ENCODE measurements around the gene ALOX5AP. TPM values are rescaled to one million over a fixed set of nuclear protein-coding genes. Genes with fewer than 3 reads are reported as not detected.
A peak's percentile ranks its signal among the peaks of the same experiment; 100 is the strongest.

The ALOX5AP gene
- polyA plus RNA-seq, 2 of the 4 experiments (the other 2 are of a cell fraction) = 2.3 to 2.8 TPM

GRCh38 chr13:30687601-30688000, 47.7 kb upstream of the ALOX5AP start:
- FAIRE-seq (no peak), ATAC-seq (no peak), DNase-seq (ENCODE audit: low read depth in 1 of 2, low spot score in 1 of 2) (no peak)
- no peak overlapping the region for H3K4me3 ChIP-seq
- ChIA-PET POLR2A (no interaction called here), CTCF (interaction anchor here (1.6 to 1.7 kb wide), 2 partner anchors 12 to 65 kb away, joined by 4 read pairs; no protein-coding TSS in a partner anchor)
- TF ChIP-seq ZFP36 (IDR thresholded peaks at IDR 0.05; ENCODE audit: borderline replicate concordance, partially characterized antibody) = no peak
- TF ChIP-seq PBX3 (IDR thresholded peaks at IDR 0.05) = no peak
- TF ChIP-seq MYC (IDR thresholded peaks at IDR 0.05; ENCODE audit: borderline replicate concordance, low read length) = no peak
- TF ChIP-seq CHD4 (IDR thresholded peaks at IDR 0.05; ENCODE audit: borderline replicate concordance) = no peak
- no peak for TF ChIP-seq POLR2AphosphoS2 (conservative IDR thresholded peaks at IDR 0.05; ENCODE audit: low read length)
- TF ChIP-seq FOSB (CRISPR knock-in tag; IDR thresholded peaks at IDR 0.05) = no peak
- no peak for TF ChIP-seq ZC3H11A (IDR thresholded peaks at IDR 0.05)
- no peak for TF ChIP-seq PHF8 (IDR thresholded peaks at IDR 0.05; ENCODE audit: borderline replicate concordance, low read depth)
- TF ChIP-seq RNF2 (IDR thresholded peaks at IDR 0.05; ENCODE audit: borderline replicate concordance, low read depth) = no peak
- TF ChIP-seq JUNB (IDR thresholded peaks at IDR 0.05) = no peak
- TF ChIP-seq, protein P1, sequence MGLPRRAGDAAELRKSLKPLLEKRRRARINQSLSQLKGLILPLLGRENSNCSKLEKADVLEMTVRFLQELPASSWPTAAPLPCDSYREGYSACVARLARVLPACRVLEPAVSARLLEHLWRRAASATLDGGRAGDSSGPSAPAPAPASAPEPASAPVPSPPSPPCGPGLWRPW (IDR thresholded peaks at IDR 0.05) = no peak
- TF ChIP-seq, protein P2, sequence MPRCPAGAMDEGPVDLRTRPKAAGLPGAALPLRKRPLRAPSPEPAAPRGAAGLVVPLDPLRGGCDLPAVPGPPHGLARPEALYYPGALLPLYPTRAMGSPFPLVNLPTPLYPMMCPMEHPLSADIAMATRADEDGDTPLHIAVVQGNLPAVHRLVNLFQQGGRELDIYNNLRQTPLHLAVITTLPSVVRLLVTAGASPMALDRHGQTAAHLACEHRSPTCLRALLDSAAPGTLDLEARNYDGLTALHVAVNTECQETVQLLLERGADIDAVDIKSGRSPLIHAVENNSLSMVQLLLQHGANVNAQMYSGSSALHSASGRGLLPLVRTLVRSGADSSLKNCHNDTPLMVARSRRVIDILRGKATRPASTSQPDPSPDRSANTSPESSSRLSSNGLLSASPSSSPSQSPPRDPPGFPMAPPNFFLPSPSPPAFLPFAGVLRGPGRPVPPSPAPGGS (IDR thresholded peaks at IDR 0.05) = no peak
- TF ChIP-seq RAD21 (conservative IDR thresholded peaks at IDR 0.05 in 1 of 2, IDR thresholded peaks at IDR 0.05 in 1 of 2) = no peak
- TF ChIP-seq REST (IDR thresholded peaks at IDR 0.05) = no peak
- no peak for TF ChIP-seq CBX2 (IDR thresholded peaks at IDR 0.05; ENCODE audit: borderline replicate concordance, low read depth)
- no peak for TF ChIP-seq MAZ (IDR thresholded peaks at IDR 0.05; ENCODE audit: borderline replicate concordance, low read depth, low read length)
- TF ChIP-seq FOXS1 (CRISPR knock-in tag; IDR thresholded peaks at IDR 0.05) = no peak
- no peak for TF ChIP-seq RFX5 (IDR thresholded peaks at IDR 0.05)
- peaks cover 12% of the 10 kb centered on the region for H3K4me1 ChIP-seq
- no peak overlapping the region; a peak in 1 of 6 replicates for H3K27ac ChIP-seq
- H3K9me3 ChIP-seq = no peaks in the 10 kb centered on the region
- H3K4me2 ChIP-seq = no peak overlapping the region
- 65% methylated on average over 3 of the region's 3 CpGs for WGBS (ENCODE audit: missing lambda C conversion rate)

DNA sequence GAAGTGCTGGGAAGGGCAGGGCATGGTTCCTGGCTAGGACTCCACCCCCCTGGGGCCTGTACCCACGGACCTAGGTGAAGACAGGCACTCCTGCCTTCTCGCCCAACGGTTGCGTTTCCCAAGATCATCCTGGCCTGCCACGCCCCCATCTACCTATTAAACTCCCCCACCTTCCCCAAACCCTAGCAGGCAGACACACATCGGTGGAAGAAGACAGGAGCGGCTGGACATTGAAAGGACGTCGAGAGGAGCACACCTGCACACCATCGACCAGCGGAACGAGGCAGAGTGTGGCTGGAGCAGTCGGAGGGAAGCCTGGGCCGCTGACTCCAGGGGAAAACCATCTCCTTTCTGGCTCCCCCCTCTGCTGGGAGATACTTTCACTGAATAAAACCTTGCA, 45.6 kb upstream of the ALOX5AP start:
- H3K4me3 ChIP-seq = no peak overlapping the region; the same call in 2 of the 3 replicates
- ATAC-seq (peak in 1 of 2 experiments; percentile 36; a peak in 1 of 6 replicates), FAIRE-seq (no peak), DNase-seq (ENCODE audit: low read depth in 1 of 2, low spot score in 1 of 2) (no peak)
- CTCF ChIA-PET = interaction anchor here (1.1 kb wide), 1 partner anchor 14 kb away, joined by 3 read pairs; no protein-coding TSS in a partner anchor
- H3K4me1 ChIP-seq = peaks cover 12% of the 10 kb centered on the region
- 88% methylated on average over 14 of the region's 14 CpGs for WGBS (ENCODE audit: missing lambda C conversion rate)
- H3K4me2 ChIP-seq = peak overlapping the region; percentile 83
- POLR2A ChIA-PET = interaction anchor here (0.6 to 1.2 kb wide), 4 partner anchors 50 to 103 kb away, joined by 3 to 7 read pairs (median 4); partner anchors contain the start of gene USPL1
- no peaks in the 10 kb centered on the region for H3K9me3 ChIP-seq
- peak overlapping the region; percentile 80 to 91; a peak in 5 of 6 replicates for H3K27ac ChIP-seq
- TF ChIP-seq NPAS2 (CRISPR knock-in tag; IDR thresholded peaks at IDR 0.05; ENCODE audit: borderline replicate concordance) (no peak), USF2 (IDR thresholded peaks at IDR 0.05) (no peak), NFE2L2 (conservative IDR thresholded peaks at IDR 0.05; ENCODE audit: low read length) (no peak), RFX5 (IDR thresholded peaks at IDR 0.05) (no peak), NR3C1 (IDR thresholded peaks at IDR 0.05) (no peak), HOXB13 (CRISPR knock-in tag; IDR thresholded peaks at IDR 0.05; ENCODE audit: low read depth) (no peak), HDAC2 (IDR thresholded peaks at IDR 0.05) (no peak), EHMT2 (IDR thresholded peaks at IDR 0.05; ENCODE audit: low read depth) (no peak), KDM5A (IDR thresholded peaks at IDR 0.05) (no peak)
- TF ChIP-seq, protein P3, sequence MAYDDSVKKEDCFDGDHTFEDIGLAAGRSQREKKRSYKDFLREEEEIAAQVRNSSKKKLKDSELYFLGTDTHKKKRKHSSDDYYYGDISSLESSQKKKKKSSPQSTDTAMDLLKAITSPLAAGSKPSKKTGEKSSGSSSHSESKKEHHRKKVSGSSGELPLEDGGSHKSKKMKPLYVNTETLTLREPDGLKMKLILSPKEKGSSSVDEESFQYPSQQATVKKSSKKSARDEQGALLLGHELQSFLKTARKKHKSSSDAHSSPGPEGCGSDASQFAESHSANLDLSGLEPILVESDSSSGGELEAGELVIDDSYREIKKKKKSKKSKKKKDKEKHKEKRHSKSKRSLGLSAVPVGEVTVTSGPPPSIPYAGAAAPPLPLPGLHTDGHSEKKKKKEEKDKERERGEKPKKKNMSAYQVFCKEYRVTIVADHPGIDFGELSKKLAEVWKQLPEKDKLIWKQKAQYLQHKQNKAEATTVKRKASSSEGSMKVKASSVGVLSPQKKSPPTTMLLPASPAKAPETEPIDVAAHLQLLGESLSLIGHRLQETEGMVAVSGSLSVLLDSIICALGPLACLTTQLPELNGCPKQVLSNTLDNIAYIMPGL (CRISPR knock-in tag; IDR thresholded peaks at IDR 0.05; ENCODE audit: borderline replicate concordance) = no peak
- TF ChIP-seq, protein P1 (IDR thresholded peaks at IDR 0.05) = no peak

Data from A549 (cell line).